ENCODE results near the gene HOXC10. TPM values are rescaled to one million over a fixed set of nuclear protein-coding genes. Genes with fewer than 3 reads are reported as not detected.
A peak's percentile ranks its signal among the peaks of the same experiment; 100 is the strongest.

The HOXC10 gene
- total RNA-seq, 1 donor from 2014 or later = not detected

- H3K27ac Mint-ChIP-seq (ENCODE audit: unreplicated experiment) = no peak overlapping the region
- peaks cover 9% of the 10 kb centered on the region for H3K9me3 Mint-ChIP-seq (ENCODE audit: unreplicated experiment)
- Histone ChIP-seq H3K4me1 (ENCODE audit: insufficient read depth, low read length) (peaks cover 5% of the 10 kb centered on the region), H3K27ac (ENCODE audit: low read depth, low read length) (no peak overlapping the region), H3K4me3 (ENCODE audit: insufficient read depth, low read depth, low read length) (no peak overlapping the region), H3K9ac (ENCODE audit: low read length) (no peak overlapping the region), H3K4me2 (ENCODE audit: low read length) (peak overlapping the region; percentile 39), H3K79me2 (ENCODE audit: insufficient read depth, low read length) (no peaks in the 10 kb centered on the region), H4K20me1 (ENCODE audit: insufficient read depth, low read length) (no peaks in the 10 kb centered on the region), H3K9me3 (ENCODE audit: insufficient read depth, low read depth, low read length) (no peaks in the 10 kb centered on the region), H3K27me3 (ENCODE audit: insufficient read depth, low read length) (peaks cover 91% of the 10 kb centered on the region), H2AFZ (ENCODE audit: low read depth, low read length) (no peak overlapping the region), H3K36me3 (ENCODE audit: insufficient read depth, low read length) (no peaks in the 10 kb centered on the region)
- peaks cover 90% of the 10 kb centered on the region for H3K27me3 Mint-ChIP-seq (ENCODE audit: low read depth, unreplicated experiment)
- H3K4me1 Mint-ChIP-seq (ENCODE audit: low read depth, unreplicated experiment) = no peaks in the 10 kb centered on the region
- no peak for FAIRE-seq
- H3K4me3 Mint-ChIP-seq (ENCODE audit: unreplicated experiment) = no peak overlapping the region
- DNase-seq (ENCODE audit: low read depth) = no peak
- no peaks in the 10 kb centered on the region for H3K36me3 Mint-ChIP-seq (ENCODE audit: low read depth, unreplicated experiment)
- TF ChIP-seq EZH2 (IDR thresholded peaks at IDR 0.05; ENCODE audit: insufficient read depth, low read length) (peak; percentile 99), CTCF (IDR thresholded peaks at IDR 0.05; ENCODE audit: insufficient read depth, low read depth, low read length) (no peak)
Observed at GRCh38 chr12:54009171-54010052, 24.5 kb downstream of the HOXC10 start.

DNA sequence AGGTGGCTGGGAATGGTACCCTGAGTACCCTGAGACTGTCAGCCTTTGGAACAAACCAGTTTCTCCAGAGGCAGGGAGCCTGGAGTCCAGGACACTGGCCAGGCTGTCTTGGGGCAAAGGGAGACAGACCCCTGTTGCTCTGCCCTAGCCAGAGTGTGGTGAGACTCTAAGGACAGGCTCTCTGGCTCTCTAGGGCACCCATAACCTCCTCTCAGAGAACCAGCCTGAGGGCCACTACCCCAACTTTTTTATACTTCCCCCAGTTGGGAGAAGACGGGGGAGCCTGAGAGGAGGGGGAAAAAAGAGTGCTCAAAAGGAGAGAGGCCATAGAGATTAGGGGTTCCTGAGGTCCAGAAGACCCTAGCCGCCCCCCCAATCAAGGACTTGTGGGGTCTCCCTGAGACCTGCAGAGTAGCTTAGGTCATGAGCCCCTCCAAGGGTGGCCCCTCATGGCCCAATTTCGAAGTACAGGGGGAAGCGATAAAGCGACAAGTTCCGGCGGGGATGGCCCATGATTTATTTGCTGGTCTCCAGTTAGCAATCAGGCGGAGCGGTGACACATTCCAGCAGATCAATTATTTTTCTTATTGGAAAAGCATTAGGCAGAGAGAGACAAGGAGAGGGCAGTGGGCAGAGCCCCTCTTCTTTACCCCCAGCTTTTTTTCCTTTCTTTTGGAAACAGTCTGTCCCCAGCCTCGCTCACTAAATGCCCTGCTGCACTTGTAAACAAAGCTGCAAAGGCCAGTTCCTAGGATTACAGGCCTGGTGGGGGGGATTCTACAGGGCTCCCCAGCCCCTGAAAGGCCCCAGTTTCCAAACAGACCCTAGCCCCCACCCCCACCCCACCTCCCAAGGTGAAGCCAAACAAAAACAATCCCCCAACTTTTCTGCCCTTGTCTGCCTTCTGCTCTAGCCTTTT is 25.4 kb downstream of the HOXC10 start:
- no peak overlapping the region for H3K27ac Mint-ChIP-seq (ENCODE audit: unreplicated experiment)
- H2AFZ ChIP-seq (ENCODE audit: low read depth, low read length) = no peak overlapping the region

More for the DNA sequence above, 25.4 kb downstream of the HOXC10 start:
- no peaks in the 10 kb centered on the region for H3K9me3 ChIP-seq (ENCODE audit: insufficient read depth, low read depth, low read length)
- H3K36me3 Mint-ChIP-seq (ENCODE audit: low read depth, unreplicated experiment) = no peaks in the 10 kb centered on the region
- TF ChIP-seq CTCF (IDR thresholded peaks at IDR 0.05; ENCODE audit: insufficient read depth, low read depth, low read length) (no peak), EZH2 (IDR thresholded peaks at IDR 0.05; ENCODE audit: insufficient read depth, low read length) (no peak)
- H4K20me1 ChIP-seq (ENCODE audit: insufficient read depth, low read length) = no peaks in the 10 kb centered on the region
- no peak overlapping the region for H3K4me2 ChIP-seq (ENCODE audit: low read length)
- peaks cover 5% of the 10 kb centered on the region for H3K4me1 ChIP-seq (ENCODE audit: insufficient read depth, low read length)
- no peaks in the 10 kb centered on the region for H3K79me2 ChIP-seq (ENCODE audit: insufficient read depth, low read length)
- H3K4me3 Mint-ChIP-seq (ENCODE audit: unreplicated experiment) = no peak overlapping the region
- no peak for FAIRE-seq
- DNase-seq (ENCODE audit: low read depth) = no peak
- peaks cover 91% of the 10 kb centered on the region for H3K27me3 ChIP-seq (ENCODE audit: insufficient read depth, low read length)
- no peak overlapping the region for H3K4me3 ChIP-seq (ENCODE audit: insufficient read depth, low read depth, low read length)
- H3K9ac ChIP-seq (ENCODE audit: low read length) = no peak overlapping the region
- no peaks in the 10 kb centered on the region for H3K36me3 ChIP-seq (ENCODE audit: insufficient read depth, low read length)
- no peak overlapping the region for H3K27ac ChIP-seq (ENCODE audit: low read depth, low read length)
- peaks cover 92% of the 10 kb centered on the region for H3K27me3 Mint-ChIP-seq (ENCODE audit: low read depth, unreplicated experiment)
- peaks cover 11% of the 10 kb centered on the region for H3K9me3 Mint-ChIP-seq (ENCODE audit: unreplicated experiment)
- H3K4me1 Mint-ChIP-seq (ENCODE audit: low read depth, unreplicated experiment) = no peaks in the 10 kb centered on the region

Data from astrocyte (in vitro differentiated cells and primary cell).